GM23338 (cell line): ENCODE data around the gene IL19.

Experiments
- CREB1 ChIP-seq: fragments of 250-450 bp; sonication (Bioruptor Pico); IDR thresholded peaks from 2 replicates; pipeline ENCODE4 v1.5.0; 2020; ENCODE audit warnings: low read depth, mild to moderate bottlenecking, moderate library complexity
- EZH2 ChIP-seq: fragments of 200-600 bp; sonication (generic); IDR thresholded peaks from one replicate; pipeline ENCODE4 v1.8.0; 2017; ENCODE audit warnings: antibody characterized with exemption, mild to moderate bottlenecking, low read depth; ENCODE audit not compliant: unreplicated experiment
- EZH2phosphoT487 ChIP-seq: fragments of 200-600 bp; sonication (generic); IDR thresholded peaks from one replicate; pipeline ENCODE4 v1.8.1; 2018; ENCODE audit warnings: antibody characterized with exemption; ENCODE audit not compliant: unreplicated experiment
- JUNB ChIP-seq: IDR thresholded peaks from one replicate; pipeline ENCODE4 v1.6.1; 2016; ENCODE audit warnings: antibody characterized with exemption; ENCODE audit not compliant: unreplicated experiment
- POLR2AphosphoS5 ChIP-seq: IDR thresholded peaks from 2 replicates; pipeline ENCODE4 v1.6.1; 2016; ENCODE audit warnings: antibody characterized with exemption, low read depth
- STAT1 ChIP-seq: IDR thresholded peaks from one replicate; pipeline ENCODE4 v1.6.1; 2016; ENCODE audit warnings: antibody characterized with exemption; ENCODE audit not compliant: unreplicated experiment
- ZNF114 ChIP-seq: fragments of 250-450 bp; sonication (Bioruptor Pico); IDR thresholded peaks from 2 replicates; pipeline ENCODE4 v1.5.0; 2020; ENCODE audit warnings: mild to moderate bottlenecking, moderate library complexity
- ZNF331 ChIP-seq: fragments of 250-450 bp; sonication (Bioruptor Pico); IDR thresholded peaks from 2 replicates; pipeline ENCODE4 v1.5.0; 2020; ENCODE audit warnings: low read depth, mild to moderate bottlenecking, moderate library complexity
- TF ChIP-seq, protein P1 (sequence below), 2 experiments: fragments of 200-600 bp in 1 of 2; sonication (generic) in 1 of 2; conservative IDR thresholded peaks; 2 replicates each; pipeline versions ENCODE4 v1.5.1 to v1.6.1; 2016 to 2017; ENCODE audit warnings: antibody characterized with exemption in 2 of 2, low read depth in 2 of 2, mild to moderate bottlenecking in 2 of 2, moderate library complexity in 1 of 2
- TF ChIP-seq, protein P2 (sequence below): IDR thresholded peaks from 2 replicates; pipeline ENCODE4 v1.6.1; 2016; ENCODE audit warnings: antibody characterized with exemption
- TF ChIP-seq, protein P3 (sequence below): IDR thresholded peaks from one replicate; pipeline ENCODE4 v1.6.1; 2018; ENCODE audit warnings: antibody characterized with exemption; ENCODE audit not compliant: unreplicated experiment

DNA sequence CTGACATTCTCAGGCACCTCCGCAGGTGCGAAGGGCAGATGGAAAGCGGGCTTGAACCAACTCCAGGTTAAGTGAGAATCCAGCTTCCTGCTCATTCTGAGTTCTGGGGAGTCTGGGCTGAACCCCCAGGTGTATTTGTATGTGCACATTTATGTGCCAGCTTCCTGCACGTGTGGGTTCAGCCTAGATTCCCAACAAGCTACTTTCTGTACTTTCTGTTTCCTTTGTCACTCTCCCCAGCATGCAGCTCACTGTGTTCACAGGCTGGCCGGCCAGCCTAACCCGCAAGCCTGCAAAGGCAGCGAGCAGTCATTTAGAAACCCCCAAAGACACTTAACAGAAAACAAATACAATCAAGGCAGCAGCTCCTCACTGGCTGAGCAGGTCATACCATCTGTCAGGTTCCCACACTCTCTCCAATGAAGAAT, 1.3 kb upstream of the IL19 start:
- TF ChIP-seq STAT1 (no peak), POLR2AphosphoS5 (no peak), EZH2phosphoT487 (no peak), EZH2 (no peak), CREB1 (CRISPR knock-in tag) (no peak), JUNB (no peak), ZNF114 (no peak), ZNF331 (CRISPR knock-in tag) (no peak)
- TF ChIP-seq, protein P1, sequence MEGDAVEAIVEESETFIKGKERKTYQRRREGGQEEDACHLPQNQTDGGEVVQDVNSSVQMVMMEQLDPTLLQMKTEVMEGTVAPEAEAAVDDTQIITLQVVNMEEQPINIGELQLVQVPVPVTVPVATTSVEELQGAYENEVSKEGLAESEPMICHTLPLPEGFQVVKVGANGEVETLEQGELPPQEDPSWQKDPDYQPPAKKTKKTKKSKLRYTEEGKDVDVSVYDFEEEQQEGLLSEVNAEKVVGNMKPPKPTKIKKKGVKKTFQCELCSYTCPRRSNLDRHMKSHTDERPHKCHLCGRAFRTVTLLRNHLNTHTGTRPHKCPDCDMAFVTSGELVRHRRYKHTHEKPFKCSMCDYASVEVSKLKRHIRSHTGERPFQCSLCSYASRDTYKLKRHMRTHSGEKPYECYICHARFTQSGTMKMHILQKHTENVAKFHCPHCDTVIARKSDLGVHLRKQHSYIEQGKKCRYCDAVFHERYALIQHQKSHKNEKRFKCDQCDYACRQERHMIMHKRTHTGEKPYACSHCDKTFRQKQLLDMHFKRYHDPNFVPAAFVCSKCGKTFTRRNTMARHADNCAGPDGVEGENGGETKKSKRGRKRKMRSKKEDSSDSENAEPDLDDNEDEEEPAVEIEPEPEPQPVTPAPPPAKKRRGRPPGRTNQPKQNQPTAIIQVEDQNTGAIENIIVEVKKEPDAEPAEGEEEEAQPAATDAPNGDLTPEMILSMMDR (conservative IDR thresholded peaks at IDR 0.05; ENCODE audit: low read depth in 2 of 2) = no peak
- TF ChIP-seq, protein P2, sequence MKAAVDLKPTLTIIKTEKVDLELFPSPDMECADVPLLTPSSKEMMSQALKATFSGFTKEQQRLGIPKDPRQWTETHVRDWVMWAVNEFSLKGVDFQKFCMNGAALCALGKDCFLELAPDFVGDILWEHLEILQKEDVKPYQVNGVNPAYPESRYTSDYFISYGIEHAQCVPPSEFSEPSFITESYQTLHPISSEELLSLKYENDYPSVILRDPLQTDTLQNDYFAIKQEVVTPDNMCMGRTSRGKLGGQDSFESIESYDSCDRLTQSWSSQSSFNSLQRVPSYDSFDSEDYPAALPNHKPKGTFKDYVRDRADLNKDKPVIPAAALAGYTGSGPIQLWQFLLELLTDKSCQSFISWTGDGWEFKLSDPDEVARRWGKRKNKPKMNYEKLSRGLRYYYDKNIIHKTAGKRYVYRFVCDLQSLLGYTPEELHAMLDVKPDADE = no peak
- TF ChIP-seq, protein P3, sequence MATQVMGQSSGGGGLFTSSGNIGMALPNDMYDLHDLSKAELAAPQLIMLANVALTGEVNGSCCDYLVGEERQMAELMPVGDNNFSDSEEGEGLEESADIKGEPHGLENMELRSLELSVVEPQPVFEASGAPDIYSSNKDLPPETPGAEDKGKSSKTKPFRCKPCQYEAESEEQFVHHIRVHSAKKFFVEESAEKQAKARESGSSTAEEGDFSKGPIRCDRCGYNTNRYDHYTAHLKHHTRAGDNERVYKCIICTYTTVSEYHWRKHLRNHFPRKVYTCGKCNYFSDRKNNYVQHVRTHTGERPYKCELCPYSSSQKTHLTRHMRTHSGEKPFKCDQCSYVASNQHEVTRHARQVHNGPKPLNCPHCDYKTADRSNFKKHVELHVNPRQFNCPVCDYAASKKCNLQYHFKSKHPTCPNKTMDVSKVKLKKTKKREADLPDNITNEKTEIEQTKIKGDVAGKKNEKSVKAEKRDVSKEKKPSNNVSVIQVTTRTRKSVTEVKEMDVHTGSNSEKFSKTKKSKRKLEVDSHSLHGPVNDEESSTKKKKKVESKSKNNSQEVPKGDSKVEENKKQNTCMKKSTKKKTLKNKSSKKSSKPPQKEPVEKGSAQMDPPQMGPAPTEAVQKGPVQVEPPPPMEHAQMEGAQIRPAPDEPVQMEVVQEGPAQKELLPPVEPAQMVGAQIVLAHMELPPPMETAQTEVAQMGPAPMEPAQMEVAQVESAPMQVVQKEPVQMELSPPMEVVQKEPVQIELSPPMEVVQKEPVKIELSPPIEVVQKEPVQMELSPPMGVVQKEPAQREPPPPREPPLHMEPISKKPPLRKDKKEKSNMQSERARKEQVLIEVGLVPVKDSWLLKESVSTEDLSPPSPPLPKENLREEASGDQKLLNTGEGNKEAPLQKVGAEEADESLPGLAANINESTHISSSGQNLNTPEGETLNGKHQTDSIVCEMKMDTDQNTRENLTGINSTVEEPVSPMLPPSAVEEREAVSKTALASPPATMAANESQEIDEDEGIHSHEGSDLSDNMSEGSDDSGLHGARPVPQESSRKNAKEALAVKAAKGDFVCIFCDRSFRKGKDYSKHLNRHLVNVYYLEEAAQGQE = no peak
